Middle frontal gyrus (tissue), 1 donor: Measurements from ENCODE around the gene GDPD1.
"Not testable (repeated sequence)": the region's sequence is repeated elsewhere in the genome, so short reads cannot be mapped to it uniquely, and the experiment has no call there.

Source experiments
- DNase-seq: peaks from one replicate; pipeline ENCODE4 v3.0.0-alpha.2; 2015; ENCODE audit warnings: low spot score; ENCODE audit errors: extremely low spot score

The GDPD1 gene

DNA sequence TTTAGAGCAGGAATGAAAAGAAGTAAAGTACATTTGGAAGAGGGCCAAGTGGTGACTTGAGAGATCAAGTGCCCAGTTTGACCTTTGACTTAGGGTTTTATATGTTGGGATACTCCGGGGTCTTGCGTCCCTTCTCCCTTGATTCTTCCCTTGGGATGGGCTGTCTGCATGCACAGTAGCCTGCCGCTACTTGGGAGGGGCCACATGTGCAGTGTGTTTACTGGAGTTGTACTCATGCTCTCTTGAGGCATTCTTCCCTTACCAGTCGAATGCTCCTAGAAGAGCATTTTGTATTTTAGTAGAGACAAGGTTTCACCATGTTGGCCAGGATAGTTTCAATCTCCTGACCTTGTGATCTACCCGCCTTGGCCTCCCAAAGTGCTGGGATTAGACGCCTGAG lies 23.8 kb downstream of the GDPD1 start:
- DNase-seq, result no peak

DNA sequence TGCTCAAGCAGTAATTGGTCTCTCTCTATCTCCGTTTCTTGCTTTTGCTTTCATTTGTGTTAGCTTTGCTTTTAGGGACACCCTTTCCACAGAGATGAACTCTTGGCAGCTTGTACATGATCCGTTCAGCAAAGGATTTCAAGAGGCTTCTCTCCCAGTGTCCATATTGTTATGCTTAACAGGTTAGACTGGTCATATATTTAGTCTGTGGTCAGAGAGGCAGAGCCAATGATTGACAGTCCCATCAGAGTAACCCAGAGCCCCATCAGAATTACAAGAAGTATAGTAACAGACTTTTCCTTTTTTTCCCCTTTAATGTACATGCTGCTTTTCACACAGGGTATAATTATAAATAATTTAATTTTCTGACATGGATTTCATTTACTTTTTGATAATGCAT lies 34.4 kb downstream of the GDPD1 start:
- DNase-seq, result no peak

DNA sequence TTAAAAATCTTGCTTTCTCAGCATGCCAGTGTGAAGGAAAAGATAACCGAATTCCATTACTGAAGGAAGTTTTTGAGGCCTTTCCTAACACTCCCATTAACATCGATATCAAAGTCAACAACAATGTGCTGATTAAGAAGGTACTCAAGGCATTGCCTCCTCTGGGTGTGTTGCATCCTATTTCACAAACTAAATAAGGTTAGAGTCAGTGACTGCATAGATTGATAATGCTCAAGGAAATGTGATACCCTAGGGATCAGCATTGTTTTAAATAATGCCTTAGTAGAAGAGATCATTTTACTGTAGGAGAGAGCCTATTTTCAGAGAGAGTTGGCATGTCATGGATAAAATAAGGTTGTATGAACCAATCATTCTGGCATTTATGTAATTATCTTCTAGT lies 36.8 kb downstream of the GDPD1 start:
- DNase-seq, result no peak

DNA sequence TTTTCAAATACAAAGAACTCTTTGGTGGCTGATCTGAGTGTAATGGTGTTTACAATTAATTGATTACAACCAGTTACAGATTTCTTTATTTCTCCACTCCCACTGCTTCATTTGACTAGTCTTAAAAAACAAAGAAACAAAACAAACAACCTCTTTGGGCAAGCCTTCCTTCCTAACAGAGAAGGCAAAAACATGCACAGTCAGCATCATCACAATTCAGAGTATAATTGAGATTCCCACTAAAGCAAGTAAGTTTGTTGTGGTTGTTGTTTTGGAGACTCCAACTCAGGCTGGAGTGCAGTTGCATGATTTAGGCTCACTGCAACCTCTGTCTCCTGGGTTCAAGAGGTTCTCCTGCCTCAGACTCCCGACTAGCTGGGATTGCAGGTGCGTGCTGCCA lies 40.4 kb downstream of the GDPD1 start:
- no peak for DNase-seq

DNA sequence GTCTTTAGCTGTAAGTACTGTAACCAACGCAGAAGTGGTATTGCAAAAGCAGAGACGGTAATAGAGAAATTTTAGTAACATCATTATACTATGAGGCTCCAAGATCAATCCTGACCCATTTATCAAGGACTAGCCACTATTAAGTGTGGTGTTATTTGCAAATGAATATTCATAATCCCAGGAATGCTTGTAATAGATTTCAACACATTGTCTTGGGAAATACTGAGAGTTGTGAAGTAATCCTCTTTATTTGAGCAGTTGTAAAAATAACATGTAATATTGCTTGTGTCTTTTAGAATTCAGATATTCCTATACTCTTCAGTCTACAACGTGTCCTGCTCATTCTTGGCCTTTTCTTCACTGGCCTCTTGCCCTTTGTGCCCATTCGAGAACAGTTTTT lies 46.4 kb downstream of the GDPD1 start:
- DNase-seq, result no peak

DNA sequence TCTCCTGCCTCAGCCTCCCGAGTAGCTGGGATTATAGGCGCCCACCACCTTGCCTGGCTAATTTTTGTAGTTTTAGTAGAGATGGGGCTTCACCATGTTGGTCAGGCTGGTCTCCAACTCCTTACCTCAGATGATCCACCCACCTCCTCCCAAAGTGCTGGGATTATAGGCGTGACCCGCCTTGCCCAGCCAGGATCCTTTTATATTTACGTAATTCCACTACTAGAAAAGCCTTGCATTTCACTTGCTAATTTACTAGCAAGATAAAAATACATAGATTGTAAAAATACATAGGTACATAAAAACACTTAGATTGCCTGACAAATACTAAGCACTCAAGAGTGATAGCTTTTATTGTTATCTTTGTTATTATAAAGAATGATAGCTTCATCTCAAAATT lies 47.5 kb downstream of the GDPD1 start:
- DNase-seq, result no peak

DNA sequence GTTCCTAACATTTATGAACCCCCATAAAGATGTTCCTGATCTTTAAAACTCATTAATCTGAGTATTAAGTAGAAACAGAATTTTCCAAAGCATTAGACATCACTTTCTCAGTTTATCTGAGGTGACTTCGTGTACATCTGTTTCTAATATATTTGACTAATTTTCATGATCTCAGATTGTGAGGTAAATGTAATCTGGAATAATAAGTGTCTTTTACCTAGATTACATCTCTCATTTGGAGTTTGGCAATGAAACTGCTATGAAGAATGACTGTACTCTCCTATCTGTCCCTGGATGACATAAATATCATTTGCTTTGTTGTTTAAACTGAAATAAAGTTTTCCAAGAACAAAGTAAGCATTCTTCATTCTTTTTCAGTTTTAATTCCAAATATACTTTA lies 55.3 kb downstream of the GDPD1 start:
- no peak for DNase-seq

DNA sequence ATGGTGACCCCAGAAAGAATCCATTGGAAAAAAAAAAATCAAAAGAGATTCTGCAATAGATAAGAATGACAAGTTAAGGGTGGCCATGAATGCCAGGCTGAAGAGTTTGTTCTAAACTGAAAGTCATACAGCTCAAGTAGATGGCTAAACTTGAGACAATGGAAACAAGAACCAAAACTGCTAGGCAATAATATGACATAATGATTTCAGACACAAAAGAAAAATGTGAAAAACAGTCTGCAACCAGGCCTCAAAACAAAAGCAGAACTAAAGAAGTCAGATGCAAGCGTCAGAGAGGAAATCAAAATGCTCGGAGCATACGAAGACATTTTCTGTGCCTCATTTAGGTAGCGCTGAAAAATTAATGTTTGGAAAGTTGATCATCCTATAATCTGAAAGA lies 56.7 kb downstream of the GDPD1 start:
- DNase-seq, result no peak

DNA sequence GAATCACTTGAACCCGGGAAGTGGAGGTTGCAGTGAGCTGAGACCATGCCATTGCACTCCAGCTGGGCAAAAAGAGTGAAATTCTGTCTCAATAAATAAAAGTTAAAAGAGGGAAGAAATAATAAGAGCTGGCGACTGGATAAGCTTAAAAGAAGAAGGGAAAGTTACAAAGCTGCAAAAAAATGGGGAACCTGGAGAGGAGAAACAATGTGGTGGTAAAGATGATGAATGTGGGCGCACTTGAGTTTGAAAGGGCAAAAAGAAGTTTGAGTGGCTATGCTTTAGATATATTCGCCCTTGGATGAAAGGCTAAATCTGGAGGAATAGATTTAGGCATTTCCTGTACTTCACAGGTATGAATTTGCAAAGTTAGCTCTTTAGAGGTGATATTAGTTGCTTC lies 58.1 kb downstream of the GDPD1 start:
- no peak for DNase-seq

DNA sequence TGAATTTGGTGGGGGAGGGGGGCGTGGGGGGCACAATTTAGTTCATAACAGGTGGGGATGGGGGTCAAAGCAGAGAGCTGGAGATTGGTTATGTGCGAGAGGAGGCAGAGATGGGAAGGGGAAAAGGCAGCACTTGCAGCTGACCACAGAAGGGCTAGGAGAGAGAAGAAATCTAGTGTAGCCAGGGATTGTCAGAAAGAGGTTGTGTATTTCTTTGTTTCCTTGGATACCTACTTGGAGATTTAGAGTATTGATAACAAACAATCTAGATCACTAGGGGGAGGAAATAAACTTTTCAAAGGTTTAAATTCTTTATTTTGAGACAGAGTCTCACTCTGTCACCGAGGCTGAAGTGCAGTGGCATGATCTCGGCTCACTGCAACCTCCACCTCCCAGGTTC lies 64.0 kb downstream of the GDPD1 start:
- DNase-seq, result no peak

DNA sequence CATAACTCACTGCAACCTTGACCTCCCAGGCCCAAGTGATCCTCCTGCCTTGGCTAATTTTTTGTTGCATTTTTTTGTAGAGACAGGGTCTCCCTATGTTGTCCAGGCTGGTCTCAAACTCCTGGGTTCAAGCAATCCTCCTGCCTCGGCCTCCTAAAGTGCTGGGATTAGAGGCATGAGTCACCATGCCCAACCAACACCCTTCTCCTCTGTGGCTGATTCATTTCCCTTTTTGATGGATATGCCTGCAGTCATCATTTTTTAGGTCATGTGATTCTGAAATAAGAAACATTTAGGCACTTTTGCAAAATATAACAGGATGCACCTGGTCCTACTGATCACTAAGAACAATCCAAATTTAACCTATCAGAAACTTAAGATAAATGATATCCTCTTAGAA lies 67.1 kb downstream of the GDPD1 start:
- DNase-seq, result no peak

DNA sequence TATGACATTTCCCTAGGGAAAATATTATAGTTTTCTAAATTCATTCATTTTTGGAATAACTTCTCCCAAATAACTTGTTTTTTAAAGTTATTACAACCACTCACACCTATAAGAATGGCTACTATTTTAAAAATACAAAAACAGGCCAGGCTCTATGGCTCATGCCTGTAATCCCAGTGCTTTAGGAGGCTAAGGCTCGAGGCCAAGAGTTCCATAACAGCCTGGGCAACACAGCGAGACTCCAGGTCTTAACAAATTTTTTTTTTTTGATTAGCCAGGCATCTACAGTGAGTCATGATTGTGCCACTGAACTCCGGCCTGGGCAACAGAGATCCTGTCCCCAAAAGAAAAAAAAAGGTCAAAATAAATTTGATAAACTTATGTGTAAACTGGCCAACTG lies 67.6 kb downstream of the GDPD1 start:
- no peak for DNase-seq

DNA sequence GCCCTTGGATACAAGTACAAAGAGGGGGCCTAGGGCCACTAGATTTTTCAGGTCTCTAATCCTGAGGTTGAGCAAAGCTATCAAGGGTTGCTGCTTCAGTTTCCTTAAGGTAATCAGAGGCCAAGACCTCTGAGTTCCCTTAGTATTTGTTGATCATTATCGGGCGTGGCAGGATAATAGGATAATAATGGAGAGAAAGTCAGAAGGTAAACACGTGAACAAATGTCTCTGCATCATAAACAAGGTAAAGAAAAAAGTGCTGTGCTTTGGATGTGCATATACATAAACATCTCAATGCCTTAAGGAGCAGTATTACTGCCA lies 69.6 kb downstream of the GDPD1 start:
- DNase-seq, result no peak

DNA sequence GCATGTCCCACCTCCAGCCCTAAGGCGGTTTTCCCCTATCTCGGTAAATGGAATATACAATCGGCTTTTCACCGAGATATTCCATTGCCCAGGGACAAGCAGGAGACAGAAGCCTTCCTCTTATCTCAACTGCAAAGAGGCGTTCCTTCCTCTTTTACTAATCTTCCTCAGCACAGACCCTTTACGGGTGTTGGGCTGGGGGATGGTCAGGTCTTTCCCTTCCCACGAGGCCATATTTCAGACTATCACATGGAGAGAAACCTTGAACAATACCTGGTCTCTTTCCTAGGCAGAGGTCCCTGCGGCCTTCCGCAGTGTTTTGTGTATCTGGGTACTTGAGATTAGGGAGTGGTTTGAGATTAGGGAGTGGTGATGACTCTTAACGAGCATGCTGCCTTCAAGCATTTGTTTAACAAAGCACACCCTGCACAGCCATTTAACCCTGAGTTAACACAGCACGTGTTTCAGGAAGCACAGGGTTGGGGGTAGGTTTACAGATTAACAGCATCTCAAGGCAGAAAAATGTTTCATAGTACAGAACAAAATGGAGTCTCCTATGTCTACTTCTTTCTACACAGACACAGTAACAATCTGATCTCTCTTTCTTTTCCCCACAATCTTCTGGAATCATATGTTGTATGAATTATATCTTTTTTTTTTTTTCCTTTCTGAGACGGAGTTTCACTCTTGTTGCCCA lies 70.1 kb downstream of the GDPD1 start:
- DNase-seq, result not testable (repeated sequence)

DNA sequence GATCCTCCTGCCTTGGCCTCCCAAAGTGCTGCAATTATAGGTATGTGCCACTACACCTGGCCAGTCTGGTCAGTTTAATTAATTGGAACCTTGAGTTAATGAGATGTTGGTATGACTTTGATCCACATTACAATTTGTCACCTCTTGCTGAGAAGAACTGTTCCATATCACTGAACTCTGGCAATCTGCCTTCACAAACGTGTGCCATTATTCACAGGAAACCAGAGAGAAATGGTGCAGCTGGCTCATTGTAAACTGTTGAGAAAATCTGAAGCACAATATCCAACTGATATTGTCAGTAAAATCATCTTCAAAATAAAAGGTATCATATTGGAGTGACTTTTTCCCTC lies 71.8 kb downstream of the GDPD1 start:
- no peak for DNase-seq

DNA sequence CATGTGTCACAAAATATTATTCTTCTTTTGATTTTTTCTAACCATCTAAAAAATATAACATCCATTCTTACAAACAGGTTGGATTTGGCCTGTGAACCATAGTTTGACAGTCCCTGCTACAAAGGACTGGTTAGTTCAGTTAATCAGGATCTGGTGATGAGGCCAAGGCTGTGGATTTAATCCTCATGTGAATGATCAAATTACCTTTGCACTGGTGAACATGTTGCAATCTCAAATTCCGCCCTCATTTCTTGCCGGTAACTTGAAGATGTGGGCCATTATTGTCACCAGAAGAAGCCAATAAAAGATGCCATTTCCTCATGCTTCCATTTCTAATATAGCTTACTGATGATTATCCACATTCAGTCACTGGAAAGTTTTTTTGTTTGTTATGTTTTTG lies 75.9 kb downstream of the GDPD1 start:
- DNase-seq, result no peak

DNA sequence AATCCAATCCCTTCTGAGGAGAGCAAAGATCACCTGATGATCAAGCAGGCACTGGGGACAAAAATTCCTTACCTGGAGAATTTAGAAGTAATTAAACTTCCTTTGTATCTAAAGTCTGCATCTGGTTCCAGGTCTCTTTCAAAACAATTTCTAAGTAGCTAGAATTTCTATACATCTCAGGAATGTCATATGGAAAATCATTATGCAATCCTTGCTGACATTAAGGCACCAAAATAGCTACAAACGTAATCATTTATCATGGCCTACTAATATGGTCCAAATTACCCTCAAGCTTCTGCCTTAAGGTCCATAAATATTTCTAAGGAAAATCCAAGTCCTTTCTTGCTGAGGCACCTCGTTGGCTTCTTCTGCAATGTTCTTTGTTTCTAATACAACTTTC lies 78.2 kb downstream of the GDPD1 start:
- no peak for DNase-seq

DNA sequence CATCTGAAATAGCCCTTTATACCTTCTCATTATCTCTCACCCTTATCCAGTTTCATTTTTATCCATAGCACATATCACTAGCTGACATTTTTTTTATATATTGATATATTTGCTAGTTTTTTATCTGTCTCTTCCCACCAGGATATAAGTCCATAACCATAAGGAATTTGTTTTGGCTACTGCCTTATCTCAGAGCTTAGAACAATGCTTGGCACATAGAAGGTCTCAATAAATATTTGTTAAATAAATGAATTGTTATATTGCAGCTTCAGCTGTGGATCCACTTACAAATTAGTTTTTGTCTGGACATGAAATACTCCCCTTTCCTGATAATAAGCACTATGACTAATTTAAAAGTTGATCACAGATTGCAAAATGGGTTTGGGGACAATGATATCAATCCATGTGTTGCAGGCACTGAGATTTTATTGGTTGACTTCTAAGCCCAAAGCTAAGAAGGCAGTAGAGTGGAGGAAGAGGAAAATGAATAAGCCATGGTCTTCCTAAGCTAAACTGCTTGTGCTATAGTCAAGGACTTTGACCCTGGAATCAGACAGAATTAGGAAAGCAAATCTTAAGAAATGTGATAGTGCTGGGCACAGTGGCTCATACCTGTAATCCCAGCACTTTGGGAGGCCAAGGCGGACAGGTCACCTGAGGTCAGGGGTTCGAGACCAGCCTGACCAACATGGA lies 79.2 kb downstream of the GDPD1 start:
- DNase-seq, result no peak

DNA sequence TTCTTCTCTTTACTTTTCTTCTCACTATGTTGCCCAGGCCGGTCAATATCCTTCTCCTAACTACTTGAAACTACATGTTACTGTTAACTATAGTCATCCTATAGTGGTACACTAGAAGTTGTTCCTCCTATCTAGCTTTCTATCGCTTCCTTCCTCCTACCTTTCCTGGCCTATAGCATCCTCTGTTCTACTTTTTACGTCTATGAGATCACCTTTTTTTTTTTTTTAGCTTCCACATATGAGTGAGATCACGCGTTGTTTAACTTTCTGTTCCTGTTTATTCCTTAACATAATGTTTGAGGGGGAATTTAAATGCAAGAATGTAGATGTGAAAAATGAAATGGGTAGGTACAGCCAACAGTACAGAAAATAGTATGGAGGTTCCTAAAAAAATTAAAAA lies 80.6 kb downstream of the GDPD1 start:
- DNase-seq, result no peak

DNA sequence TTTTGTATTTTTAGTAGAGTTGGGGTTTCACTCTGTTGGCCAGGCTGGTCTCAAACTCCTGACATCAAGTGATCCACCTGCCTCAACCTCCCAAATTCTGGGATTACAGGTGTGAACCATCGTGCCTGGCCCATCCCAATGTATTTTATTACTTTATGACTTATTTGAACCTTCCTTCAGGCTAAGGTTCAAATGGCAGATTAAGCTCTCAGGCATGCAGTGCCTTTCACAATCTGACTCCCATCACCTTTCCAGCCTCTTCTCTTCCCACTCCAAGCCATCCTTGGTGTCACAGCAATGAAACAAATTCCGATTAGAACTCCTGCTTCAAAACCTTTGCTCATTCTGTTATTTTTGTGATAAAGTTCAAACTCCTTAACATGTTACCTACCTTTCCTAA lies 84.5 kb downstream of the GDPD1 start:
- DNase-seq, result no peak

DNA sequence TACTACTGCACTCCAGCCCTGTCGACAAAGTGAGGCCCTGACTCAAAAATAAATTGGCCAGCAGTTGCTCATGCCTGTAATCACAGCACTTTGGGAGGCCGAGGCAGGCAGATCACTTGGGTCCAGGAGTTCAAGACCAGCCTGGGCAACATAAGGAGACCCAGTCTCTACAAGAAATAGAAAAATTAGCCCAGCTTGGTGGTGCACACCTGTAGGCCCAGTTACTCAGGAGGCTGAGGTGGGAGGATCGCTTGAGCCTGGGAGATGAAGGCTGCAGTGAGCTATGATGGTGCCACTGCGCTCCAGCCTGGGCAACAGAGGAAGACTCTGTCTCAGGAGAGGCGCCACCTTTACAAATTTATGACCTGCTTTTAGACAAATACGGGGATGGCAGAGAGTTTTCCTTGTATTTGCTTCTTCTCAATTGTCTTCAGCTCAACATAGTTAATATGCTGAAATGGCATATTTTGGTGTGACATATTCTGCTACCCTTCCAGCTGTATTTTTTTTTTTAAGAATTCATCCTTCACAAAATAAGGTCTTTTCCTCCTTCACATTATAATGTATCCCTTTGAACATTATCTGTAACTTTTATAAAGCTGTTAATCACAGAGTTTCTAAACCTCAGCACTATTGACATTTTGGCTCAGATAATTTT lies 90.1 kb downstream of the GDPD1 start:
- DNase-seq, result no peak

DNA sequence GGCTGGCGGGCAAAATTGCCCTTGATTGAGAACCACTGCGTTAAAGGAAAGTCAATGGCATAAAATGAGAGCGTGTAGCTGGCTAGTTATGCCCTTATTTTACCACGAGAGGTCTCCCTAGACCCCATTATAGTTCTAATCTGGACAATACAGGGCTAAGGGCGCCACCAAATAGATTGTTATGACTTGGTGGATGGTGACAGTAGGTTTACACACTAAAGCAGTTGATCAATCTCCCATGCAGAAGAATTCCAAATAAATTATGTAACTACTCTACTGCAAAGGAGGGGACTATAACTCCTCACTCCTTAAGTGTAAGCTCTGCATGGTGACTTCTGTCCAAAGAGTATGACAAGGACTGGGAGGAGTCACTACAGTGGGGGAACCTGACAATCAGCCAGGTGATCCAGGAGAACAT lies 90.7 kb downstream of the GDPD1 start:
- DNase-seq, result peak; percentile 75

DNA sequence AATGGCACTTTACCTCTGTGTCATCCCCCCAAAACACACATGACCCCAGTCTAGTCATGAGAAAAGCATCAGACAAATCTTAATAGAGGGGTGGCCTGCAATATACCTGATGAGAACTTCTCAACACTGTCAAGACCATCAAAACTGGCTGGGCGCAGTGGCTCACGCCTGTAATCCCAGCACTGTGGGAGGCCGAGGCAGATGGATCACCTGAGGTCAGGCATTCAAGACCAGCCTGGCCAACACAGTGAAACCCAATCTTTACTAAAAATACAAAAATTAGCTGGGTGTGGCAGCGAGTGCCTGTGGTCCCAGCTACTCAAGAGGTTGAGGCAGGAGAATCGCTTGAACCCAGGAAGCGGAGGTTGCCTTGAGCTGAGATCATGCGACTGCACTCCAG lies 91.2 kb downstream of the GDPD1 start:
- DNase-seq, result not testable (repeated sequence)
